Upper lobe of left lung (tissue), 4 donors: Measurements from ENCODE around the gene PIK3R3.

ENCODE experiments used
- POLR2A ChIP-seq, 4 donors: fragments of 450-650 bp; IDR thresholded peaks; one replicate each; pipeline ENCODE4 v1.5.1; 2016 to 2017; ENCODE audit warnings: antibody characterized with exemption in 4 of 4, mild to moderate bottlenecking in 2 of 4
- POLR2AphosphoS5 ChIP-seq, 2 donors: sonication (generic); formaldehyde crosslinking; IDR thresholded peaks; one replicate each; pipeline ENCODE4 v1.5.1; 2017; ENCODE audit warnings: antibody characterized with exemption in 2 of 2
- TF ChIP-seq, protein P1 (sequence below), 6 experiments: fragments of 450-650 bp in 4 of 6; fragments of 200-600 bp in 2 of 6; sonication (generic) in 2 of 6; IDR thresholded peaks; one replicate each; pipeline ENCODE4 v1.5.1; 2016 to 2019; ENCODE audit warnings: antibody characterized with exemption in 6 of 6

DNA sequence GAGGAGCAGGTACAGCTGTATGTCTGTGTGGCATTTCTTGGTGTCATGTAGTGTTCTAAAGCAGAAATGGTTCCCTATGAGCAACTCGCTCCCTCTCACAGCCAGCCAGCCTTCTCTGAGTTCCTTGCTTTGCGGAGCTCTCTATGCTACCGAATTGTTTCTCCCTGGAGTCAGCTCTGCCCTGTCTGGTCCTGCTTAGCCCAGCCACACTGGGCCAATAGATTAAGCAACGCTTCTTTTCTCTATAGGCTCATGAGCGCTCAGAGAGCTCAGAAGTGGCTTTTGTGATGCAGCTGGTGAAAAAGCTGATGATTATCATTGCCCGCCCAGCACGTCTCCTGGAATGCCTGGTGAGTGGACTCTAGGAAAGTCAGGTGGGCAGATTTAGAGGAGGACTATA lies 113.1 kb downstream of the PIK3R3 start:
- no peak for TF ChIP-seq POLR2A (IDR thresholded peaks at IDR 0.05)
- TF ChIP-seq, protein P1, sequence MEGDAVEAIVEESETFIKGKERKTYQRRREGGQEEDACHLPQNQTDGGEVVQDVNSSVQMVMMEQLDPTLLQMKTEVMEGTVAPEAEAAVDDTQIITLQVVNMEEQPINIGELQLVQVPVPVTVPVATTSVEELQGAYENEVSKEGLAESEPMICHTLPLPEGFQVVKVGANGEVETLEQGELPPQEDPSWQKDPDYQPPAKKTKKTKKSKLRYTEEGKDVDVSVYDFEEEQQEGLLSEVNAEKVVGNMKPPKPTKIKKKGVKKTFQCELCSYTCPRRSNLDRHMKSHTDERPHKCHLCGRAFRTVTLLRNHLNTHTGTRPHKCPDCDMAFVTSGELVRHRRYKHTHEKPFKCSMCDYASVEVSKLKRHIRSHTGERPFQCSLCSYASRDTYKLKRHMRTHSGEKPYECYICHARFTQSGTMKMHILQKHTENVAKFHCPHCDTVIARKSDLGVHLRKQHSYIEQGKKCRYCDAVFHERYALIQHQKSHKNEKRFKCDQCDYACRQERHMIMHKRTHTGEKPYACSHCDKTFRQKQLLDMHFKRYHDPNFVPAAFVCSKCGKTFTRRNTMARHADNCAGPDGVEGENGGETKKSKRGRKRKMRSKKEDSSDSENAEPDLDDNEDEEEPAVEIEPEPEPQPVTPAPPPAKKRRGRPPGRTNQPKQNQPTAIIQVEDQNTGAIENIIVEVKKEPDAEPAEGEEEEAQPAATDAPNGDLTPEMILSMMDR (IDR thresholded peaks at IDR 0.05) = no peak
- no peak for TF ChIP-seq POLR2AphosphoS5 (IDR thresholded peaks at IDR 0.05)
